Neural cell (in vitro differentiated cells): ENCODE results near the gene TRIM10. TPM values are rescaled to one million over a fixed set of nuclear protein-coding genes. Genes with fewer than 3 reads are reported as not detected.

Experiments used
- H2AFZ ChIP-seq: fragments of 200-600, 300-800 bp; sonication (generic), shearing (Covaris generic); 2 replicates; pipeline ENCODE4 v1.6.0; 2014; ENCODE audit warnings: low read depth, mild to moderate bottlenecking, antibody characterized with exemption, low read length, moderate library complexity
- H3F3A ChIP-seq: fragments of 200-600 bp; shearing (Covaris generic); 2 replicates; pipeline ENCODE4 v1.6.1; 2016; ENCODE audit warnings: mild to moderate bottlenecking, moderate library complexity, mixed read lengths, antibody characterized with exemption, low read length; ENCODE audit not compliant: insufficient read depth, poor library complexity, severe bottlenecking
- H3K27ac ChIP-seq: fragments of 200-600, 300-800 bp; sonication (generic), shearing (Covaris generic); 2 replicates; pipeline ENCODE4 v1.5.1; 2014; ENCODE audit warnings: mild to moderate bottlenecking, low read length, moderate library complexity
- H3K27me3 ChIP-seq: fragments of 300-800, 200-600 bp; sonication (generic), shearing (Covaris generic); 2 replicates; pipeline ENCODE4 v1.6.0; 2014; ENCODE audit warnings: mild to moderate bottlenecking, low read depth, low read length, moderate library complexity; ENCODE audit not compliant: insufficient read depth
- H3K36me3 ChIP-seq: fragments of 300-800, 200-600 bp; sonication (generic), shearing (Covaris generic); 2 replicates; pipeline ENCODE4 v1.5.1; 2014; ENCODE audit warnings: mild to moderate bottlenecking, antibody characterized with exemption, low read length, moderate library complexity; ENCODE audit not compliant: insufficient read depth
- H3K4me2 ChIP-seq: fragments of 300-800, 200-600 bp; sonication (generic), shearing (Covaris generic); 2 replicates; pipeline ENCODE4 v1.6.0; 2014; ENCODE audit warnings: mild to moderate bottlenecking, low read length
- H3K4me3 ChIP-seq: fragments of 300-800, 200-600 bp; sonication (generic), shearing (Covaris generic); 2 replicates; pipeline ENCODE4 v1.5.1; 2014; ENCODE audit warnings: mild to moderate bottlenecking, low read length, moderate library complexity
- H3K79me2 ChIP-seq: fragments of 200-600 bp; shearing (Covaris generic); replicated peaks from 2 replicates; pipeline ENCODE4 v1.6.0; 2014; ENCODE audit warnings: mild to moderate bottlenecking, low read length, moderate library complexity; ENCODE audit not compliant: insufficient read depth
- H3K9ac ChIP-seq: fragments of 300-800, 200-600 bp; sonication (generic), shearing (Covaris generic); 2 replicates; pipeline ENCODE4 v1.6.1; 2016; ENCODE audit warnings: mild to moderate bottlenecking, low read length, mixed read lengths
- H3K9me2 ChIP-seq: fragments of 200-600 bp; shearing (Covaris generic); 2 replicates; pipeline ENCODE4 v1.6.1; 2016; ENCODE audit warnings: mild to moderate bottlenecking, low read length, mixed read lengths; ENCODE audit not compliant: insufficient read depth
- H3K9me3 ChIP-seq: fragments of 200-600, 300-800 bp; sonication (generic), shearing (Covaris generic); 2 replicates; pipeline ENCODE4 v1.6.1; 2016; ENCODE audit warnings: mild to moderate bottlenecking, mixed run types, low read length, moderate library complexity, mixed read lengths
- H4K20me1 ChIP-seq: fragments of 200-600 bp; shearing (Covaris generic); 2 replicates; pipeline ENCODE4 v1.6.1; 2016; ENCODE audit warnings: mild to moderate bottlenecking, mixed run types; ENCODE audit not compliant: insufficient read depth
- CTCF ChIP-seq: fragments of 450-650 bp; IDR thresholded peaks from 2 replicates; pipeline ENCODE4 v1.5.1; 2014; ENCODE audit warnings: antibody characterized with exemption, mild to moderate bottlenecking, moderate library complexity; ENCODE audit not compliant: poor library complexity, severe bottlenecking
- EP300 ChIP-seq: fragments of 450-650 bp; conservative IDR thresholded peaks from 2 replicates; pipeline ENCODE4 v1.6.1; 2014; ENCODE audit warnings: antibody characterized with exemption, mild to moderate bottlenecking, moderate library complexity; ENCODE audit not compliant: poor library complexity, severe bottlenecking
- EZH2 ChIP-seq: fragments of 200-600, 300-800 bp; shearing (Covaris generic), sonication (generic); IDR thresholded peaks from 2 replicates; pipeline ENCODE4 v1.6.1; 2014; ENCODE audit warnings: antibody characterized with exemption, low read length, borderline replicate concordance, mild to moderate bottlenecking; ENCODE audit not compliant: insufficient read depth, poor library complexity, severe bottlenecking
- MXI1 ChIP-seq: fragments of 450-650 bp; conservative IDR thresholded peaks from 2 replicates; pipeline ENCODE4 v1.6.1; 2014; ENCODE audit warnings: antibody characterized with exemption, mild to moderate bottlenecking; ENCODE audit not compliant: poor library complexity, severe bottlenecking
- POLR2AphosphoS5 ChIP-seq: IDR thresholded peaks from 2 replicates; pipeline ENCODE4 v1.6.1; 2012
- RAD21 ChIP-seq: fragments of 450-650 bp; conservative IDR thresholded peaks from 2 replicates; pipeline ENCODE4 v1.6.1; 2014; ENCODE audit warnings: antibody characterized with exemption, mild to moderate bottlenecking, moderate library complexity
- REST ChIP-seq: IDR thresholded peaks from 2 replicates; pipeline ENCODE4 v1.6.1; 2012; ENCODE audit warnings: borderline replicate concordance
- SMC3 ChIP-seq: fragments of 450-650 bp; conservative IDR thresholded peaks from 2 replicates; pipeline ENCODE4 v1.6.1; 2014; ENCODE audit warnings: antibody characterized with exemption, mild to moderate bottlenecking, moderate library complexity; ENCODE audit not compliant: poor library complexity
- TAF1 ChIP-seq: IDR thresholded peaks from 2 replicates; pipeline ENCODE4 v1.6.1; 2012; ENCODE audit warnings: low read depth
- polyA minus RNA-seq: library from RNA; depleted of rRNA, polyadenylated mRNA; stranded (reverse); fragments of >200 nt; gene quantifications from 2 replicates; pipeline ENCODE4 v1.2.3, GENCODE V29; 2014
- polyA plus RNA-seq: library from polyadenylated mRNA; depleted of rRNA; stranded (reverse); fragments of >200 nt; gene quantifications from 2 replicates; pipeline ENCODE4 v1.2.3, GENCODE V29; 2014

TRIM10 gene, protein sequence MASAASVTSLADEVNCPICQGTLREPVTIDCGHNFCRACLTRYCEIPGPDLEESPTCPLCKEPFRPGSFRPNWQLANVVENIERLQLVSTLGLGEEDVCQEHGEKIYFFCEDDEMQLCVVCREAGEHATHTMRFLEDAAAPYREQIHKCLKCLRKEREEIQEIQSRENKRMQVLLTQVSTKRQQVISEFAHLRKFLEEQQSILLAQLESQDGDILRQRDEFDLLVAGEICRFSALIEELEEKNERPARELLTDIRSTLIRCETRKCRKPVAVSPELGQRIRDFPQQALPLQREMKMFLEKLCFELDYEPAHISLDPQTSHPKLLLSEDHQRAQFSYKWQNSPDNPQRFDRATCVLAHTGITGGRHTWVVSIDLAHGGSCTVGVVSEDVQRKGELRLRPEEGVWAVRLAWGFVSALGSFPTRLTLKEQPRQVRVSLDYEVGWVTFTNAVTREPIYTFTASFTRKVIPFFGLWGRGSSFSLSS
- not detected in 2 replicates for polyA plus RNA-seq
- not detected in 2 replicates for polyA minus RNA-seq

- Histone ChIP-seq H3K9me2 (no peaks in the 10 kb centered on the region), H3K4me2 (no peak within 1 kb of the TSS), H3F3A (no peaks in the 10 kb centered on the region)
Measured at GRCh38 chr6:30160785-30161531, at the start of gene TRIM10. TSS of gene TRIM10 (minus strand) at chr6:30161211. CDS start at chr6:30160858, 353 bp downstream.

More at GRCh38 chr6:30160785-30161531, at the start of gene TRIM10:
- H3K79me2 ChIP-seq, result no peaks in the 10 kb centered on the region
- TF ChIP-seq EZH2, result no peak
- TF ChIP-seq SMC3, result no peak
- no peak for TF ChIP-seq RAD21
- TF ChIP-seq TAF1, result no peak
- no peak for TF ChIP-seq EP300
- TF ChIP-seq REST, result no peak
- no peak for TF ChIP-seq MXI1
- no peak for TF ChIP-seq CTCF
- no peak for TF ChIP-seq POLR2AphosphoS5
- no peak within 1 kb of the TSS for H2AFZ ChIP-seq
- no peak within 1 kb of the TSS for H3K9ac ChIP-seq
- H3K36me3 ChIP-seq, result no peaks in the 10 kb centered on the region
- no peaks in the 10 kb centered on the region for H3K27me3 ChIP-seq
- no peak within 1 kb of the TSS for H3K27ac ChIP-seq
- no peaks in the 10 kb centered on the region for H3K9me3 ChIP-seq
- H3K4me3 ChIP-seq, result no peak within 1 kb of the TSS
- H4K20me1 ChIP-seq, result no peaks in the 10 kb centered on the region
